DMS153 treated with DMSO at 0.1 percent for 48 hours (cell line): ENCODE measurements around the gene CACNA1B.
"Not testable (repeated sequence)": the region's sequence is repeated elsewhere in the genome, so short reads cannot be mapped to it uniquely, and the experiment has no call there.

ENCODE experiments used
- DNase-seq: peaks from one replicate; lab custom pipeline; 2025; ENCODE audit not compliant: unreplicated experiment; lab: John Stamatoyannopoulos, UW

CACNA1B gene

GRCh38 chr9:138126858-138127584, 249.4 kb downstream of the CACNA1B start:
- not testable (repeated sequence) for DNase-seq

GRCh38 chr9:138128027-138128426, 250.4 kb downstream of the CACNA1B start:
- DNase-seq = not testable (repeated sequence)

- not testable (repeated sequence) for DNase-seq
Measured at GRCh38 chr9:138129318-138129717, 251.7 kb downstream of the CACNA1B start.

GRCh38 chr9:138132946-138133705, 255.5 kb downstream of the CACNA1B start:
- DNase-seq = not testable (repeated sequence)

GRCh38 chr9:138134581-138134980, 257.0 kb downstream of the CACNA1B start:
- not testable (repeated sequence) for DNase-seq

GRCh38 chr9:138139096-138139495, 261.5 kb downstream of the CACNA1B start:
- DNase-seq = not testable (repeated sequence)

GRCh38 chr9:138140980-138141379, 263.4 kb downstream of the CACNA1B start:
- not testable (repeated sequence) for DNase-seq

- not testable (repeated sequence) for DNase-seq
Measured at GRCh38 chr9:138142528-138143244, 265.1 kb downstream of the CACNA1B start.

GRCh38 chr9:138143491-138143890, 265.9 kb downstream of the CACNA1B start:
- not testable (repeated sequence) for DNase-seq

- not testable (repeated sequence) for DNase-seq
Measured at GRCh38 chr9:138147556-138147955, 270.0 kb downstream of the CACNA1B start.

GRCh38 chr9:138149672-138150656, 272.4 kb downstream of the CACNA1B start:
- DNase-seq = not testable (repeated sequence)

GRCh38 chr9:138155788-138156187, 278.2 kb downstream of the CACNA1B start:
- not testable (repeated sequence) for DNase-seq

GRCh38 chr9:138166793-138167192, 289.2 kb downstream of the CACNA1B start:
- not testable (repeated sequence) for DNase-seq
